Neutrophil (primary cell): ENCODE results near the gene RAD18.

Experiments
- H3K27ac ChIP-seq: fragments of 200-600 bp; sonication (generic); 2 replicates; pipeline ENCODE4 v1.5.1; 2016; ENCODE audit warnings: mild to moderate bottlenecking, moderate library complexity
- H3K27me3 ChIP-seq: fragments of 200-600 bp; sonication (generic); 2 replicates; pipeline ENCODE4 v1.6.0; 2016; ENCODE audit warnings: mild to moderate bottlenecking
- H3K36me3 ChIP-seq: fragments of 200-600 bp; sonication (generic); 2 replicates; pipeline ENCODE4 v1.5.1; 2017
- H3K4me1 ChIP-seq, 2 experiments: fragments of 200-600 bp in 1 of 2; sonication (generic) in 1 of 2; 1 replicate in 1 of 2; 2 replicates in 1 of 2; pipeline versions ENCODE4 v1.5.1 to v1.6.1; 2013 to 2016; ENCODE audit warnings: low read depth in 1 of 2, low read length in 1 of 2, mild to moderate bottlenecking in 1 of 2, moderate library complexity in 1 of 2; ENCODE audit not compliant: control insufficient read depth in 1 of 2, insufficient read depth in 1 of 2
- H3K4me3 ChIP-seq, 2 experiments: fragments of 200-600 bp in 1 of 2; sonication (generic) in 1 of 2; 1 replicate in 1 of 2; 2 replicates in 1 of 2; pipeline ENCODE4 v1.5.1; 2013 to 2016; ENCODE audit warnings: low read depth in 1 of 2, low read length in 1 of 2, mild to moderate bottlenecking in 1 of 2, moderate library complexity in 1 of 2
- H3K9me3 ChIP-seq: fragments of 200-600 bp; sonication (generic); 2 replicates; pipeline ENCODE4 v1.5.1; 2016
- CTCF ChIP-seq: fragments of 200-600 bp; sonication (generic); IDR thresholded peaks from 2 replicates; pipeline ENCODE4 v1.5.1; 2016; ENCODE audit warnings: antibody characterized with exemption

The RAD18 gene

GRCh38 chr3:8969241-8969640 is 6.0 kb upstream of the RAD18 start:
- Histone ChIP-seq H3K4me3 (no peak overlapping the region), H3K9me3 (no peaks in the 10 kb centered on the region), H3K4me1 (peaks cover 0 to 3% of the 10 kb centered on the region in 2 experiments), H3K36me3 (no peaks in the 10 kb centered on the region), H3K27ac (no peak overlapping the region), H3K27me3 (peaks cover 25% of the 10 kb centered on the region)
- no peak for TF ChIP-seq CTCF

GRCh38 chr3:8968375-8968882 is 5.2 kb upstream of the RAD18 start:
- Histone ChIP-seq H3K36me3 (no peaks in the 10 kb centered on the region), H3K4me3 (no peak overlapping the region), H3K4me1 (peaks cover 0 to 8% of the 10 kb centered on the region in 2 experiments), H3K27me3 (peaks cover 25% of the 10 kb centered on the region), H3K27ac (no peak overlapping the region), H3K9me3 (no peaks in the 10 kb centered on the region)
- no peak for TF ChIP-seq CTCF

GRCh38 chr3:8967553-8967952 is 4.3 kb upstream of the RAD18 start:
- Histone ChIP-seq H3K27ac (no peak overlapping the region), H3K9me3 (no peaks in the 10 kb centered on the region), H3K27me3 (peaks cover 25% of the 10 kb centered on the region), H3K4me1 (peaks cover 5 to 14% of the 10 kb centered on the region in 2 experiments), H3K36me3 (no peaks in the 10 kb centered on the region), H3K4me3 (no peak overlapping the region)
- no peak for TF ChIP-seq CTCF

- peaks cover 25% of the 10 kb centered on the region for H3K27me3 ChIP-seq
- H3K4me3 ChIP-seq, result no peak overlapping the region
- H3K36me3 ChIP-seq, result no peaks in the 10 kb centered on the region
- H3K4me1 ChIP-seq, result peaks cover 9 to 15% of the 10 kb centered on the region in 2 experiments
- no peaks in the 10 kb centered on the region for H3K9me3 ChIP-seq
- H3K27ac ChIP-seq, result no peak overlapping the region
- TF ChIP-seq CTCF, result no peak
Measured at GRCh38 chr3:8966820-8967348, 3.6 kb upstream of the RAD18 start.

- peaks cover 25% of the 10 kb centered on the region for H3K27me3 ChIP-seq
- H3K9me3 ChIP-seq, result no peaks in the 10 kb centered on the region
- no peak overlapping the region for H3K4me3 ChIP-seq
- H3K27ac ChIP-seq, result no peak overlapping the region
- H3K36me3 ChIP-seq, result no peaks in the 10 kb centered on the region
- H3K4me1 ChIP-seq, result peaks cover 9 to 15% of the 10 kb centered on the region in 2 experiments
- TF ChIP-seq CTCF, result no peak
Measured at GRCh38 chr3:8966150-8966819, 3.0 kb upstream of the RAD18 start.
